GM06990 (cell line): ENCODE results near the gene PDILT.

Experiments used
- DNase-seq: peaks from one replicate; pipeline ENCODE4 v3.0.0-alpha.2; 2011; ENCODE audit not compliant: insufficient read length; ENCODE audit errors: extremely low read depth
- H3K27me3 ChIP-seq: replicated peaks from 2 replicates; pipeline ENCODE4 v1.6.0; 2011; ENCODE audit warnings: low read length; ENCODE audit not compliant: control insufficient read depth, insufficient read depth
- H3K36me3 ChIP-seq: 2 replicates; pipeline ENCODE4 v1.5.1; 2011; ENCODE audit warnings: low read length; ENCODE audit not compliant: control insufficient read depth, insufficient read depth
- H3K4me3 ChIP-seq: replicated peaks from 2 replicates; pipeline ENCODE4 v1.5.1; 2011; ENCODE audit warnings: low read depth, mild to moderate bottlenecking, control low read depth, low read length
- TF ChIP-seq, protein P1 (sequence below): IDR thresholded peaks from 2 replicates; pipeline ENCODE4 v1.5.1; 2011; ENCODE audit warnings: low read length, control low read depth, mild to moderate bottlenecking, inconsistent platforms; ENCODE audit not compliant: insufficient read depth, poor library complexity, severe bottlenecking

Gene PDILT

DNA sequence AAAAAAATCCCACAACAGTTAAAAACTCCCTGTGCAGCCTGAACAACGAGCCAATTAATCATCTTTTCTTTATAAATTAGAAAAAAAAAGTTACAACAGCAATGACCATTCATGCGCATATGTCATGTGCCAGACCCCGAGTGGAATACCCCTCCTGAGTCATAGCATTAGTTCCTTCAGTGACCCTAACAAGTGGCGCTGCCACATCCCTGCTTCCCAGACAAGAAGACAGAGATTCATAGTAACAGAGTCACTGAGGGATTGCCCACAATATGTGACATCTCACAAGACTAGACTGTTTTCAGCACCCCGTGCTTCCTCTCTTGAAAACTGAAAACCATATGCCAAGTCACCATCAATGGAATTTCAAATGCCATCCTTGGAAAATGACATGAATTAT lies 59.9 kb downstream of the PDILT start:
- DNase-seq = no peak
- TF ChIP-seq, protein P1, sequence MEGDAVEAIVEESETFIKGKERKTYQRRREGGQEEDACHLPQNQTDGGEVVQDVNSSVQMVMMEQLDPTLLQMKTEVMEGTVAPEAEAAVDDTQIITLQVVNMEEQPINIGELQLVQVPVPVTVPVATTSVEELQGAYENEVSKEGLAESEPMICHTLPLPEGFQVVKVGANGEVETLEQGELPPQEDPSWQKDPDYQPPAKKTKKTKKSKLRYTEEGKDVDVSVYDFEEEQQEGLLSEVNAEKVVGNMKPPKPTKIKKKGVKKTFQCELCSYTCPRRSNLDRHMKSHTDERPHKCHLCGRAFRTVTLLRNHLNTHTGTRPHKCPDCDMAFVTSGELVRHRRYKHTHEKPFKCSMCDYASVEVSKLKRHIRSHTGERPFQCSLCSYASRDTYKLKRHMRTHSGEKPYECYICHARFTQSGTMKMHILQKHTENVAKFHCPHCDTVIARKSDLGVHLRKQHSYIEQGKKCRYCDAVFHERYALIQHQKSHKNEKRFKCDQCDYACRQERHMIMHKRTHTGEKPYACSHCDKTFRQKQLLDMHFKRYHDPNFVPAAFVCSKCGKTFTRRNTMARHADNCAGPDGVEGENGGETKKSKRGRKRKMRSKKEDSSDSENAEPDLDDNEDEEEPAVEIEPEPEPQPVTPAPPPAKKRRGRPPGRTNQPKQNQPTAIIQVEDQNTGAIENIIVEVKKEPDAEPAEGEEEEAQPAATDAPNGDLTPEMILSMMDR = no peak
- Histone ChIP-seq H3K4me3 (no peak overlapping the region), H3K36me3 (no peaks in the 10 kb centered on the region), H3K27me3 (no peaks in the 10 kb centered on the region)

DNA sequence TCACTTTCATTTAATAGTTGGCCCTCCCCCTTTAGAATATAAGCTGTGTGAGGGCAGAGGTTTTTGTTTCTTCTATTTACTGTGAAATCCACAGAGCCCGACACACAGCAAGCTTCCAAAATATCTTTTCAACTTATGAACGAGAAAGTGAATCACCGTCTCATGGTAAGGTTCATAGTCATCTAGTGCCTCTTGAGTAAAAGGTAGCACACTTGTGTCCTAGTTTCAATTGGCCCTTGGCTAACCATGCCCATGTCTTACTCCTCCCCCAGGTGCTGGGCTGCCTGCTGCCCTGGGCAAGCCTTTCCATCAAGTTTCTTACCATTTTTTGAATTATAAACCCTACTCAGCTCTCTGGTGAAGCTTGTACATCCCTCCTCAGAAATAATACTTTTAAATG lies 64.8 kb downstream of the PDILT start:
- no peak for DNase-seq
- Histone ChIP-seq H3K4me3 (no peak overlapping the region), H3K27me3 (no peaks in the 10 kb centered on the region; the same call in 1 of the 2 replicates), H3K36me3 (no peaks in the 10 kb centered on the region)
- TF ChIP-seq, protein P1 = no peak

DNA sequence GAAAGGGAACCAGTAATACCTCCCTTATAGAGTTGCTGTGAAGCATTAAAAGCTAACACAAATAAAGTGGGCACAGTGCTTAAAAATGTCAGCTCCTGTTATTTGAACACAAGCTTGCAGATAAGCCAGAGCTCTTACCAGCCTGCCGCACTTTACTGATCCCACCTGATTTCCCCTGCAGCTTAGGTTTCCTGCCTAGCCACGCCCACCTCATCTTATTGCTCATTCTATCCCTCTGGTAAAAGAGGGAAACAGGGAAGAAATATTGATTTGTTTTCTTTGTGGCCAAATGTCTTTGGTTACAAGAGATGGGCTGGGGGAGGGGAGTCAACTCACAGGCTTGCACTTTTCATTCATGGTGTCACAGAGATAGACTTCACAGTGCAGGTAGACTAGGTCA lies 67.6 kb downstream of the PDILT start:
- no peak for DNase-seq
- no peaks in the 10 kb centered on the region for H3K36me3 ChIP-seq
- H3K27me3 ChIP-seq = no peaks in the 10 kb centered on the region; the same call in 1 of the 2 replicates
- TF ChIP-seq, protein P1 = no peak
- no peak overlapping the region for H3K4me3 ChIP-seq

DNA sequence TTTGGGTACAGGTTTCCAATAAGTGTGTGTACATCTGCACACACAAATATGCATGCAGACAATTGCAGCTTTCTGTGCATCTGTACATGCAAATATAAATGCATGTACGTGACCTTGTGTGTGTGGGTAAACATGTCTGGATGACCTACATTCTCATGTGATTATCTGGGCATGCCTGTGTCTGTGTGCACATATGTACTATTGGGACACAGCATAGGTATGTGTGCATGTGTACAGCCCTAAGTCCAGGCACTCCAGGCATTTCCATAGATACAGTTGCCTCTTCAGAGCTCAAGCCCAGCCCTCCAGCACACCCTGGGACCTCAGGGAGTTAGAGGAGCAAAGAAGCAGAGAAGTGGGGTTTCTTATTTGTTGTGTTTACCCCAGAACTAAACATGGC lies 70.1 kb downstream of the PDILT start:
- H3K4me3 ChIP-seq = no peak overlapping the region
- no peak for DNase-seq
- no peaks in the 10 kb centered on the region for H3K36me3 ChIP-seq
- no peaks in the 10 kb centered on the region; the same call in 1 of the 2 replicates for H3K27me3 ChIP-seq
- TF ChIP-seq, protein P1 = no peak

DNA sequence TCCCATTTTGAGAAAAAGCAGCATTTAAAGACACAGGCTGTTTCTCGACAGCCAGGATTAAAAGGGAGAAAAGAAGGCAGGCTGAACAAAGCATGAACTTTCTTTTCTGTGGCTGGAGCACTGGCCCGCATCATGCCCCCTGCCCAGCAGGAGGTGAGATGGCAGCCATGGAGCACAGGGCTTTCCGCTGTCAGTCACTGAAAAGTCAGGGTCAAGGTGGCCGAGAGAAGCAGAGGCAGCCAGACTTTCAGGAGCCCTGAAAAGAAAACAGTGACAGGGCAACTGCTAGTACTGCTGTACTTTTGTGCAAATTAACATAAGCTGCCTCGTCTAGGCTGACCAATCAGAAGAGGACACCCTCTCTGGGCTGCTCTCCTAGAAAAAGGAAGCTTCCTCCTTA lies 71.4 kb downstream of the PDILT start:
- DNase-seq = no peak
- TF ChIP-seq, protein P1 = no peak
- H3K36me3 ChIP-seq = no peaks in the 10 kb centered on the region
- no peak overlapping the region for H3K4me3 ChIP-seq
- H3K27me3 ChIP-seq = no peaks in the 10 kb centered on the region; the same call in 1 of the 2 replicates

DNA sequence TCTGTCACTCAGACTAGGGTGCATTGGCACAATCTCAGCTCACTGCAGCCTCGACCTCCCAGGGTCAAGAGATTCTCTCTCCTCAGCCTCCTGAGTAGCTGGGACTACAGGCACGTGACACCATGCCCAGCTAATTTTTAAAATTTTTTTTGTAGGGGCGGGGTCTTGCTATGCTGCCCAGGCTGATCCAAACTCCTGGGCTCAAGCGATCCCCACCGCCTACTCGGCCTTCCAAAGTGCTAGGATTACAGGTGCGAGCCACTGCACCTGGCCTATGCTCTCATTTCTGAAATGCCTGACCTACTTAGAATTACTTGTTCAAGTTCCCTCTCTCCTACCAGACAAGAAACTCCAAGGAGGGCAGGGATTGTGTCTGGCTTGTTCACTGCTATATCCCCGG lies 72.1 kb downstream of the PDILT start:
- no peak for DNase-seq
- H3K4me3 ChIP-seq = no peak overlapping the region
- TF ChIP-seq, protein P1 = no peak
- H3K27me3 ChIP-seq = no peaks in the 10 kb centered on the region; the same call in 1 of the 2 replicates
- no peaks in the 10 kb centered on the region for H3K36me3 ChIP-seq
